HCT116 (cell line): ENCODE results near the gene DOCK4. TPM values are rescaled to one million over a fixed set of nuclear protein-coding genes. Genes with fewer than 3 reads are reported as not detected.

Experiments used
- ATAC-seq: fragments of 200-7000 bp; cut with Tn5 transposase; 2 replicates; pipeline ENCODE4 v1.9.1; 2020; ENCODE audit warnings: mild to moderate bottlenecking, moderate library complexity
- BruUV-seq: library from RNA; stranded (reverse); fragments of 400-500 nt; replicated peaks from 2 replicates; lab custom pipeline; 2021; lab: Mats Ljungman, UMichigan
- CTCF ChIA-PET: fragments of 300-600 bp; sonication (Branson Sonifier 250); formaldehyde crosslinking; loops from one replicate; lab custom pipeline; 2021; ENCODE audit warnings: antibody characterized with exemption; lab: Charles Lee
- POLR2A ChIA-PET: fragments of 300-600, 350-600 bp; sonication (Branson Sonifier 250); formaldehyde crosslinking; loops from one replicate; lab custom pipeline; 2021; ENCODE audit warnings: antibody characterized with exemption; lab: Charles Lee
- RAD21 ChIA-PET, 2 experiments: fragments of 300-600 bp; sonication (Branson Sonifier 250); formaldehyde crosslinking; loops; one replicate each; lab custom pipeline; 2023; ENCODE audit warnings: low total read pairs in 2 of 2; ENCODE audit not compliant: uncharacterized antibody in 2 of 2, unreplicated experiment in 2 of 2, low non-redundant PET in 1 of 2; lab: Charles Lee
- DNase-seq: peaks from one replicate; pipeline ENCODE4 v3.0.0-alpha.2; 2010; ENCODE audit warnings: low read depth, low spot score
- H2AFZ ChIP-seq: fragments of 200-600 bp; shearing (Covaris generic), sonication (generic); 2 replicates; pipeline ENCODE4 v1.6.1; 2017; ENCODE audit warnings: low read depth, mixed run types, mixed read lengths, antibody characterized with exemption, low read length; ENCODE audit not compliant: poor library complexity, severe bottlenecking
- H3K27ac ChIP-seq: 2 replicates; pipeline ENCODE4 v1.5.1; 2012; ENCODE audit warnings: low read depth, low read length
- H3K27me3 ChIP-seq: fragments of 200-600 bp; sonication (generic); 2 replicates; pipeline ENCODE4 v1.6.1; 2016; ENCODE audit warnings: mixed run types, low read length, mixed read lengths; ENCODE audit not compliant: insufficient read depth
- H3K36me3 ChIP-seq, 2 experiments: fragments of 200-500 bp in 1 of 2; fragments of 200-600 bp in 1 of 2; sonication (Bioruptor generic) in 1 of 2; sonication (generic) in 1 of 2; 2 replicates each; pipeline versions ENCODE4 v1.5.1 to v1.6.1; 2014 to 2016; ENCODE audit warnings: low read length in 2 of 2, inconsistent platforms in 1 of 2, mixed read lengths in 1 of 2, mixed run types in 1 of 2; ENCODE audit not compliant: insufficient read depth in 2 of 2, control insufficient read depth in 1 of 2
- H3K4me1 ChIP-seq, 2 experiments: fragments of 200-600 bp in 1 of 2; sonication (generic) in 1 of 2; 2 replicates each; pipeline versions ENCODE4 v1.5.1 to v1.6.1; 2012 to 2017; ENCODE audit warnings: low read length in 2 of 2, inconsistent platforms in 1 of 2, mild to moderate bottlenecking in 1 of 2, mixed read lengths in 1 of 2, mixed run types in 1 of 2, moderate library complexity in 1 of 2; ENCODE audit not compliant: insufficient read depth in 2 of 2, control insufficient read depth in 1 of 2
- H3K4me2 ChIP-seq: fragments of 200-600 bp; sonication (generic); 2 replicates; pipeline ENCODE4 v1.6.1; 2017; ENCODE audit warnings: mixed run types, low read length, mixed read lengths
- H3K4me3 ChIP-seq, 2 experiments: fragments of 200-600 bp in 1 of 2; sonication (generic) in 1 of 2; replicated peaks in 1 of 2; 2 replicates each; pipeline ENCODE4 v1.5.1; 2011 to 2016; ENCODE audit warnings: low read length in 2 of 2, control low read depth in 1 of 2, low read depth in 1 of 2, mild to moderate bottlenecking in 1 of 2, mixed read lengths in 1 of 2, mixed run types in 1 of 2
- H3K79me2 ChIP-seq: fragments of 200-600 bp; sonication (generic); 2 replicates; pipeline ENCODE4 v1.6.1; 2017; ENCODE audit warnings: mild to moderate bottlenecking, mixed run types, low read length, moderate library complexity, mixed read lengths; ENCODE audit not compliant: insufficient read depth
- H3K9ac ChIP-seq: fragments of 200-600 bp; sonication (generic); 2 replicates; pipeline ENCODE4 v1.6.1; 2016; ENCODE audit warnings: low read length, mixed read lengths
- H3K9me2 ChIP-seq: fragments of 200-600 bp; sonication (generic), shearing (Covaris generic); 2 replicates; pipeline ENCODE4 v1.6.1; 2017; ENCODE audit warnings: mixed run types, mild to moderate bottlenecking, moderate library complexity; ENCODE audit not compliant: insufficient read depth
- H3K9me3 ChIP-seq, 2 experiments: fragments of 200-500 bp in 1 of 2; fragments of 200-600 bp in 1 of 2; sonication (Bioruptor generic) in 1 of 2; sonication (generic) in 1 of 2; 2 replicates each; pipeline ENCODE4 v1.6.1; 2014 to 2017; ENCODE audit warnings: low read length in 2 of 2, mixed read lengths in 2 of 2, inconsistent platforms in 1 of 2, low read depth in 1 of 2, mild to moderate bottlenecking in 1 of 2, mixed run types in 1 of 2, moderate library complexity in 1 of 2; ENCODE audit not compliant: control insufficient read depth in 1 of 2, insufficient read depth in 1 of 2
- H4K20me1 ChIP-seq: fragments of 200-600 bp; sonication (generic), shearing (Covaris generic); 2 replicates; pipeline ENCODE4 v1.6.1; 2017; ENCODE audit warnings: mixed run types, mild to moderate bottlenecking, moderate library complexity; ENCODE audit not compliant: insufficient read depth
- EZH2phosphoT487 ChIP-seq: fragments of 200-600 bp; IDR thresholded peaks from 2 replicates; pipeline ENCODE4 v1.6.1; 2018; ENCODE audit warnings: antibody characterized with exemption, borderline replicate concordance
- JUND ChIP-seq: IDR thresholded peaks from 2 replicates; pipeline ENCODE4 v1.6.1; 2012
- POLR2A ChIP-seq: IDR thresholded peaks from 2 replicates; pipeline ENCODE4 v1.7.0; 2011; ENCODE audit warnings: borderline replicate concordance; ENCODE audit not compliant: insufficient read depth, insufficient read length; ENCODE audit errors: extremely low read depth
- SIN3A ChIP-seq: IDR thresholded peaks from 2 replicates; pipeline ENCODE4 v1.6.1; 2012; ENCODE audit warnings: low read depth
- ZNF274 ChIP-seq: fragments of 200-500 bp; sonication (Bioruptor generic); IDR thresholded peaks from 2 replicates; pipeline ENCODE4 v1.6.1; 2014; ENCODE audit warnings: mild to moderate bottlenecking, low read depth, low read length, inconsistent platforms
- intact Hi-C: fragments of 100-400 bp; cut with micrococcal nuclease; formaldehyde crosslinking; loops from 2 replicates; pipeline ENCODE4 v1.10.0; 2022
- total RNA-seq: library from RNA; stranded (reverse); gene quantifications from one replicate; pipeline ENCODE4 v1.2.1, GENCODE V29; 2021; ENCODE audit not compliant: unreplicated experiment
- TF ChIP-seq, protein P1 (sequence below): IDR thresholded peaks from 2 replicates; pipeline ENCODE4 v1.6.1; 2012
- TF ChIP-seq, protein P2 (sequence below), 3 experiments: fragments of 200-600 bp in 1 of 3; sonication (generic) in 1 of 3; IDR thresholded peaks in 2 of 3; conservative IDR thresholded peaks in 1 of 3; 2 replicates each; pipeline ENCODE4 v1.5.1; 2012 to 2017; ENCODE audit warnings: low read depth in 2 of 3, low read length in 2 of 3, antibody characterized with exemption in 1 of 3, borderline replicate concordance in 1 of 3, control low read depth in 1 of 3, mild to moderate bottlenecking in 1 of 3, mixed read lengths in 1 of 3, mixed run types in 1 of 3, moderate library complexity in 1 of 3; ENCODE audit not compliant: insufficient read depth in 1 of 3
- TF ChIP-seq, protein P3 (sequence below): IDR thresholded peaks from 2 replicates; pipeline ENCODE4 v1.6.1; 2012; ENCODE audit warnings: low read depth

DOCK4 gene
- total RNA-seq, 1 experiment from 2014 or later = 2.2 TPM

DNA sequence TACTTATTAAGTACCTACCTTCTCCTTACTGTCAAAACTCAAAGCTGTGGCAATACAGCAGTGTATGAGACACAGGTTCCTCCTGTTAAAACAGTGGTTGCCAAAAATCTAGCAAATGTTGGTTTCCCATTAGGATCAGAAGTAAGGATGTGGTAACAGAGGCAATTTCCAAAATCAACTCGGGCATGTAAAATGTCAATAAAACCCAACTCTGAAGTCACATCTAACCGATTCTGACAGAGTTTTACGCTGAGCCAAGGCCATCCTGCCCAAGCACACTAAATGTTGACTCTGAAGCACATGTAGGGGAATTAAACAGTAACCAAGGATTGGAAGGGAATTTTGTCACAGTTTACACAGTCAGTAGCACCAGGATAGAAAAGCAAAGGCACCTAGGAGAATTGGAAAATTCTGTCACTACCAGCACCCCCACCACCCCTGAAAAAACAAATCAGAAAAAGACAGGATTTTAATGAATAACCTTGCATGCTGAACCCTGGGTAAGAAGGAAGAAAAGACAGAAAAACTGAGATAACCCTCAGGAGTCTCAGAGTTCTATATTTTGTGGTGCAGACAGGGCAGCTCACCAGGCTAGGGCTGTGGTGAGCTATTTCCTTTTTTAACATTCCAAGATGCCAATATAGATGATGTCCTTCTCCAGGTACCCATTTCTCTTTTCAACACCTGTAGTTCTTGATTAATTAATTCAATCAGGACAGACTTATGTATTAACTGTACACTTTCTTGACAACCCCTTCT is 119.5 kb downstream of the DOCK4 start:
- H3K27me3 ChIP-seq = no peaks in the 10 kb centered on the region
- H3K9me2 ChIP-seq = no peaks in the 10 kb centered on the region
- no TSS peak for BruUV-seq
- H3K4me2 ChIP-seq = no peak overlapping the region
- no peak overlapping the region for H3K4me3 ChIP-seq
- POLR2A ChIA-PET = no interaction called here
- no peaks in the 10 kb centered on the region for H3K36me3 ChIP-seq
- RAD21 ChIA-PET = no interaction called here
- DNase-seq (no peak), ATAC-seq (no peak)
- no peak overlapping the region for H3K9ac ChIP-seq
- intact Hi-C loops = no loop called here
- H2AFZ ChIP-seq = no peak overlapping the region
- no peaks in the 10 kb centered on the region for H3K9me3 ChIP-seq
- CTCF ChIA-PET = no interaction called here
- H4K20me1 ChIP-seq = no peaks in the 10 kb centered on the region
- H3K79me2 ChIP-seq = no peaks in the 10 kb centered on the region
- TF ChIP-seq, protein P1, sequence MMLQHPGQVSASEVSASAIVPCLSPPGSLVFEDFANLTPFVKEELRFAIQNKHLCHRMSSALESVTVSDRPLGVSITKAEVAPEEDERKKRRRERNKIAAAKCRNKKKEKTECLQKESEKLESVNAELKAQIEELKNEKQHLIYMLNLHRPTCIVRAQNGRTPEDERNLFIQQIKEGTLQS = no peak
- TF ChIP-seq, protein P2, sequence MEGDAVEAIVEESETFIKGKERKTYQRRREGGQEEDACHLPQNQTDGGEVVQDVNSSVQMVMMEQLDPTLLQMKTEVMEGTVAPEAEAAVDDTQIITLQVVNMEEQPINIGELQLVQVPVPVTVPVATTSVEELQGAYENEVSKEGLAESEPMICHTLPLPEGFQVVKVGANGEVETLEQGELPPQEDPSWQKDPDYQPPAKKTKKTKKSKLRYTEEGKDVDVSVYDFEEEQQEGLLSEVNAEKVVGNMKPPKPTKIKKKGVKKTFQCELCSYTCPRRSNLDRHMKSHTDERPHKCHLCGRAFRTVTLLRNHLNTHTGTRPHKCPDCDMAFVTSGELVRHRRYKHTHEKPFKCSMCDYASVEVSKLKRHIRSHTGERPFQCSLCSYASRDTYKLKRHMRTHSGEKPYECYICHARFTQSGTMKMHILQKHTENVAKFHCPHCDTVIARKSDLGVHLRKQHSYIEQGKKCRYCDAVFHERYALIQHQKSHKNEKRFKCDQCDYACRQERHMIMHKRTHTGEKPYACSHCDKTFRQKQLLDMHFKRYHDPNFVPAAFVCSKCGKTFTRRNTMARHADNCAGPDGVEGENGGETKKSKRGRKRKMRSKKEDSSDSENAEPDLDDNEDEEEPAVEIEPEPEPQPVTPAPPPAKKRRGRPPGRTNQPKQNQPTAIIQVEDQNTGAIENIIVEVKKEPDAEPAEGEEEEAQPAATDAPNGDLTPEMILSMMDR (IDR thresholded peaks at IDR 0.05 in 2 of 3, conservative IDR thresholded peaks at IDR 0.05 in 1 of 3; ENCODE audit: borderline replicate concordance in 1 of 3, insufficient read depth in 1 of 3, low read depth in 2 of 3, low read length in 2 of 3) = no peak
- TF ChIP-seq, protein P3, sequence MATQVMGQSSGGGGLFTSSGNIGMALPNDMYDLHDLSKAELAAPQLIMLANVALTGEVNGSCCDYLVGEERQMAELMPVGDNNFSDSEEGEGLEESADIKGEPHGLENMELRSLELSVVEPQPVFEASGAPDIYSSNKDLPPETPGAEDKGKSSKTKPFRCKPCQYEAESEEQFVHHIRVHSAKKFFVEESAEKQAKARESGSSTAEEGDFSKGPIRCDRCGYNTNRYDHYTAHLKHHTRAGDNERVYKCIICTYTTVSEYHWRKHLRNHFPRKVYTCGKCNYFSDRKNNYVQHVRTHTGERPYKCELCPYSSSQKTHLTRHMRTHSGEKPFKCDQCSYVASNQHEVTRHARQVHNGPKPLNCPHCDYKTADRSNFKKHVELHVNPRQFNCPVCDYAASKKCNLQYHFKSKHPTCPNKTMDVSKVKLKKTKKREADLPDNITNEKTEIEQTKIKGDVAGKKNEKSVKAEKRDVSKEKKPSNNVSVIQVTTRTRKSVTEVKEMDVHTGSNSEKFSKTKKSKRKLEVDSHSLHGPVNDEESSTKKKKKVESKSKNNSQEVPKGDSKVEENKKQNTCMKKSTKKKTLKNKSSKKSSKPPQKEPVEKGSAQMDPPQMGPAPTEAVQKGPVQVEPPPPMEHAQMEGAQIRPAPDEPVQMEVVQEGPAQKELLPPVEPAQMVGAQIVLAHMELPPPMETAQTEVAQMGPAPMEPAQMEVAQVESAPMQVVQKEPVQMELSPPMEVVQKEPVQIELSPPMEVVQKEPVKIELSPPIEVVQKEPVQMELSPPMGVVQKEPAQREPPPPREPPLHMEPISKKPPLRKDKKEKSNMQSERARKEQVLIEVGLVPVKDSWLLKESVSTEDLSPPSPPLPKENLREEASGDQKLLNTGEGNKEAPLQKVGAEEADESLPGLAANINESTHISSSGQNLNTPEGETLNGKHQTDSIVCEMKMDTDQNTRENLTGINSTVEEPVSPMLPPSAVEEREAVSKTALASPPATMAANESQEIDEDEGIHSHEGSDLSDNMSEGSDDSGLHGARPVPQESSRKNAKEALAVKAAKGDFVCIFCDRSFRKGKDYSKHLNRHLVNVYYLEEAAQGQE = no peak
- TF ChIP-seq EZH2phosphoT487 (no peak), JUND (no peak), ZNF274 (no peak), SIN3A (no peak), POLR2A (no peak)
- TF ChIP-seq, all 23 proteins: peak for 0
- H3K4me1 ChIP-seq = no peaks in the 10 kb centered on the region
- H3K27ac ChIP-seq = no peak overlapping the region
